GM12874 (cell line): ENCODE data around the gene SHANK1.

Experiments
- CTCF ChIP-seq: IDR thresholded peaks from 2 replicates; pipeline ENCODE4 v1.5.1; 2011; ENCODE audit warnings: low read depth, mild to moderate bottlenecking, control low read depth, low read length, moderate library complexity; ENCODE audit not compliant: insufficient read depth

The SHANK1 gene

GRCh38 chr19:50710094-50710493 lies 9.5 kb downstream of the SHANK1 start:
- TF ChIP-seq CTCF: no peak

- no peak for TF ChIP-seq CTCF
Observed at GRCh38 chr19:50708179-50708879, 11.3 kb downstream of the SHANK1 start.

- TF ChIP-seq CTCF: no peak
Observed at GRCh38 chr19:50706387-50706786, 13.2 kb downstream of the SHANK1 start.

GRCh38 chr19:50705422-50706019 lies 14.1 kb downstream of the SHANK1 start:
- peak; percentile 83 for TF ChIP-seq CTCF

GRCh38 chr19:50703915-50704796 lies 15.4 kb downstream of the SHANK1 start:
- TF ChIP-seq CTCF: no peak

GRCh38 chr19:50702871-50703829 lies 16.5 kb downstream of the SHANK1 start:
- no peak for TF ChIP-seq CTCF
